Non-pigmented ciliary epithelial cell (primary cell): Measurements from ENCODE around the gene SLC13A1.
"Not testable (repeated sequence)": the region's sequence is repeated elsewhere in the genome, so short reads cannot be mapped to it uniquely, and the experiment has no call there.

Experiments used
- DNase-seq: peaks from one replicate; pipeline ENCODE4 v3.0.0-alpha.2; 2010; ENCODE audit warnings: low read depth

SLC13A1 gene

GRCh38 chr7:123199883-123200282 lies at the start of gene SLC13A1:
Gene SLC13A1, minus strand, starts transcription at chr7:123199969. Its CDS starts 23 bp downstream, at chr7:123199946.
- DNase-seq: no peak

- DNase-seq: no peak
Observed at GRCh38 chr7:123244768-123245167, 45.0 kb upstream of the SLC13A1 start.

- no peak for DNase-seq
Observed at GRCh38 chr7:123242467-123243092, 42.8 kb upstream of the SLC13A1 start.

GRCh38 chr7:123241809-123242208 lies 42.0 kb upstream of the SLC13A1 start:
- no peak for DNase-seq

GRCh38 chr7:123231021-123232000 lies 31.5 kb upstream of the SLC13A1 start:
- no peak for DNase-seq

GRCh38 chr7:123230603-123231002 lies 30.8 kb upstream of the SLC13A1 start:
- no peak for DNase-seq

- no peak for DNase-seq
Observed at GRCh38 chr7:123230147-123230546, 30.4 kb upstream of the SLC13A1 start.

- DNase-seq: no peak
Observed at GRCh38 chr7:123229426-123229825, 29.7 kb upstream of the SLC13A1 start.

GRCh38 chr7:123227666-123228065 lies 27.9 kb upstream of the SLC13A1 start:
- not testable (repeated sequence) for DNase-seq

GRCh38 chr7:123220396-123220795 lies 20.6 kb upstream of the SLC13A1 start:
- no peak for DNase-seq

GRCh38 chr7:123218866-123219265 lies 19.1 kb upstream of the SLC13A1 start:
- no peak for DNase-seq

GRCh38 chr7:123216825-123217224 lies 17.1 kb upstream of the SLC13A1 start:
- DNase-seq: no peak

GRCh38 chr7:123215350-123215749 lies 15.6 kb upstream of the SLC13A1 start:
- DNase-seq: no peak

GRCh38 chr7:123211545-123211944 lies 11.8 kb upstream of the SLC13A1 start:
- no peak for DNase-seq

GRCh38 chr7:123210986-123211385 lies 11.2 kb upstream of the SLC13A1 start:
- DNase-seq: no peak

- no peak for DNase-seq
Observed at GRCh38 chr7:123209786-123210185, 10.0 kb upstream of the SLC13A1 start.

GRCh38 chr7:123208793-123209192 lies 9.0 kb upstream of the SLC13A1 start:
- no peak for DNase-seq

- no peak for DNase-seq
Observed at GRCh38 chr7:123204206-123204835, 4.6 kb upstream of the SLC13A1 start.

- DNase-seq: no peak
Observed at GRCh38 chr7:123201901-123202300, 2.1 kb upstream of the SLC13A1 start.

GRCh38 chr7:123198668-123199652 lies 809 bp downstream of the SLC13A1 start:
- no peak for DNase-seq

- no peak for DNase-seq
Observed at GRCh38 chr7:123198111-123198510, 1.7 kb downstream of the SLC13A1 start.

- no peak for DNase-seq
Observed at GRCh38 chr7:123193235-123193634, 6.5 kb downstream of the SLC13A1 start.
